HUES6 (cell line): ENCODE data around the gene PCGF2.

Experiments used
- H3K27ac ChIP-seq: 2 replicates; pipeline ENCODE4 v1.7.0; 2013; ENCODE audit warnings: low read depth, mild to moderate bottlenecking, low read length, inconsistent platforms
- H3K27me3 ChIP-seq: 2 replicates; pipeline ENCODE4 v1.6.1; 2013; ENCODE audit warnings: low read length; ENCODE audit not compliant: control insufficient read depth, insufficient read depth
- H3K36me3 ChIP-seq: 2 replicates; pipeline ENCODE4 v1.6.1; 2013; ENCODE audit warnings: low read length; ENCODE audit not compliant: control insufficient read depth, insufficient read depth
- H3K4me1 ChIP-seq: 2 replicates; pipeline ENCODE4 v1.6.1; 2013; ENCODE audit warnings: low read length; ENCODE audit not compliant: control insufficient read depth, insufficient read depth
- H3K4me3 ChIP-seq: 2 replicates; pipeline ENCODE4 v1.5.1; 2013; ENCODE audit warnings: low read depth, low read length
- H3K9ac ChIP-seq: one replicate; pipeline ENCODE4 v1.6.1; 2013; ENCODE audit warnings: mild to moderate bottlenecking, low read length
- H3K9me3 ChIP-seq: 2 replicates; pipeline ENCODE4 v1.6.1; 2013; ENCODE audit warnings: low read depth, low read length; ENCODE audit not compliant: control insufficient read depth, insufficient read depth

The PCGF2 gene

DNA sequence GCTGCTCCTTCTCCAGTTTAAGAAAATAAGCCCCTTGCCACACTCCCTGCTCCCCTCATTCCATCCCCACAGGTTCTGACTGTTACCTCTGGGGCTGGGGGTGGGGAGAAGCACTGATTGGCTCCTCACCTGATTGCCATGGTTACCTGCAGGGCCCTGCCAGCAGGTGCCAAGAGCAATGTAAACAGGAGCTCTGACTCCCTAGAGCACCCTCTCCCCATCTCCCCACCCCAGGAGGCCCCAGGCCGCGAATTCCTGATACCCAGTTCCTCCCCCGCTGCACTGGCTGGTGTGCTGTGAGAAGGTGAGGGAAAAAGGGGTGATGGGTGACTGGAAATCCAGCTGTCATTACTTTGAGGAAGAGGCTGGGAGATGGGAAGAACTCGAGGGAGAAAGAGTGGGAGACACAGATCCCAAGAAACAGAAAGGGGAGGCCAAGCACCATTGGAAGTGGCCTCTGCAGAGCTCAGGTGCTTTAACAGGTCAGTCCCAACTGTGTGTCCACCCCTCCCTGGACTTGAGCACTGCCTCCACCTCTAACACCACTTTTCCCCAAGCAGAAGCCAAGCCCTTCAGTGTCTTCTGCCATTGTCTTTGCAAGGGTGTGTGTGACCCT is 4.5 kb downstream of the PCGF2 start:
- no peaks in the 10 kb centered on the region for H3K9me3 ChIP-seq
- peaks cover 41% of the 10 kb centered on the region for H3K4me1 ChIP-seq
- no peaks in the 10 kb centered on the region for H3K27me3 ChIP-seq
- H3K36me3 ChIP-seq = peaks cover 29% of the 10 kb centered on the region
- H3K4me3 ChIP-seq = no peak overlapping the region
- H3K27ac ChIP-seq = no peak overlapping the region
- H3K9ac ChIP-seq = no peak overlapping the region

DNA sequence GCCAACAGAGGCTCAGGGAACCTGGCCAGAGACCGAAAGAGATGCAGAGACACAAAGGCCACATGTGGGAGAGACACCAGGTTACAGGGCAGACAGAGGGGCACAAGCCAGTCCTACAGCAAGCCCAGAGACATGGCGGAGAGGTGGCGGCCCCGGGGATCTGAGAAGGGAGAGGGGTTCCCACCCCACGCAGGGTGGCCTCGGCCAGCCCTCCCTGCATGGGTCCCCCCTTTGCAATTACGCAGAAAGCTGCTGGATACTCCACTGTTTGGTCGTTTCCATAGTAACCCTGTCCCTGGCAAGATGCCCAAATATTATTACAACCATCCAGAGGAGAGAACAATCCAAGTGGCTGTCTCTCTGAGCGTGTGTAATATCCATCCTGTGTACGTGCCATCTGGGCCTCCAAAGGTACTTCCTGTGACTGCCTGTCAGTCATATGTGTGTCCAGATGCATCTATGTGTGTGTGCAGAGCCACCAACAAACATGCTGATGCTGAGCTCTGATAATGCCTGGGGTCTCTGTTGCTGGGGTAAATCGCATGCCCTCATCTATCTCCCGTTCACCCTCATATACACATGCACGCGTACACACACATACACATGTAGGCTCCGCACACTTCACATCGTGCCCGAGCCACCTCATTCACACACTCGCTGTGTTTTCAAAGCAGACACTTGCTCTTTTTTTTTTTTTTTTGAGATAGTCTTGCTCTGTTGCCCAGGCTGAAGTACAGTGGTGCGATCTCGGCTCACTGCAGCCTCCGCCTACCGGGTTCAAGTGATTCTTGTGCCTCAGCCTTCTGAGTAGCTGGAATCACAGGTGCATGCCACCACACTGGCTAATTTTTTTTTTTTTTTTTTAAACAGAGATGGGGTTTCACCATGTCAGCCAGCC is 5.5 kb downstream of the PCGF2 start:
- no peak overlapping the region for H3K27ac ChIP-seq
- H3K9ac ChIP-seq = no peak overlapping the region
- no peaks in the 10 kb centered on the region for H3K27me3 ChIP-seq
- peaks cover 41% of the 10 kb centered on the region for H3K4me1 ChIP-seq
- no peaks in the 10 kb centered on the region for H3K9me3 ChIP-seq
- H3K36me3 ChIP-seq = peaks cover 38% of the 10 kb centered on the region
- H3K4me3 ChIP-seq = no peak overlapping the region

DNA sequence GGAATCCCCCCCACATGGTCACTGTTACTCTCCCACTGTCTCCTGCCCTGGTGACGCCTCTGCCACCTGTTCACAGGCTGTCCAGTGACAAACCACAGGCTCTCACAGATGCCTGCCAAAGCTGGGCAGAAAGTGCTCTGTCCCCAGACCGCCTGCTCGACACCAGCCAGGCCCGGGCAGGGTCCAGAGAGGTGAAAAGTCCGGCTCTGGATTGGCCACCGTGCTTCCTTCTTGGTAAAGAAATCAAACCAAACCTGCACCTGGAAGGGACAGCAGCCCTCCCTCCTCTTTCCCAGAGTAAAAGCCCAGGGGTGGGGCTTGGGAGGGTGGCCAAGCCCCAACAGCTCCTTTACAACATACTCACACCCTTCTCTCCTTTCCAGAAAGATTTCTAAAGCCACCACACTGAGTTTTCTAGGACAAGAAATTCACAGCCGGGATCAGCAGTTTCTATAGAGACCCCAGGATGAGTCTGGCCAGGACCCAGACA is 6.2 kb downstream of the PCGF2 start:
- Histone ChIP-seq H3K4me1 (peaks cover 41% of the 10 kb centered on the region), H3K9ac (no peak overlapping the region), H3K4me3 (no peak overlapping the region), H3K36me3 (peaks cover 43% of the 10 kb centered on the region), H3K9me3 (no peaks in the 10 kb centered on the region), H3K27ac (no peak overlapping the region), H3K27me3 (no peaks in the 10 kb centered on the region)

DNA sequence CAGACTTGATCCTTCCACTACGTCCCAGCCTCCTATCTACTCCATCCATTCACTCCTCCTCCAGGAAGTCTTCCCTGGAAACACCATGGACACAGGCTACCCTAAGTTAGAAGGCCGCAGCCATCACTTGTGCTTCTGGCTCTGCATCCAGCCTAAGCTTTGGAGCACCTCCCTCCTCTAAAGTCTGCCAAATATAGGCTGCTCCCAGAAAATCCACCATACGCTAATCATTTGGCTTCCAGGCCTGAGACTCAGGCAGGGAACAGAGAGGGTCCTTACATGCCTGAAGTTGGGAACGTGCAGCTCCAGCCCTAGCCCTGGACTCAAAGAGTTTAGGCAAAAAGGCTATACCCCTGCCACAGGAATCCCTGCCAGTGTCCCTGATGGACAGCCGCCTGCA is 6.7 kb downstream of the PCGF2 start:
- H3K4me1 ChIP-seq = peaks cover 35% of the 10 kb centered on the region
- no peak overlapping the region for H3K4me3 ChIP-seq
- no peak overlapping the region for H3K9ac ChIP-seq
- H3K9me3 ChIP-seq = no peaks in the 10 kb centered on the region
- H3K36me3 ChIP-seq = peaks cover 47% of the 10 kb centered on the region
- H3K27ac ChIP-seq = no peak overlapping the region
- H3K27me3 ChIP-seq = no peaks in the 10 kb centered on the region

DNA sequence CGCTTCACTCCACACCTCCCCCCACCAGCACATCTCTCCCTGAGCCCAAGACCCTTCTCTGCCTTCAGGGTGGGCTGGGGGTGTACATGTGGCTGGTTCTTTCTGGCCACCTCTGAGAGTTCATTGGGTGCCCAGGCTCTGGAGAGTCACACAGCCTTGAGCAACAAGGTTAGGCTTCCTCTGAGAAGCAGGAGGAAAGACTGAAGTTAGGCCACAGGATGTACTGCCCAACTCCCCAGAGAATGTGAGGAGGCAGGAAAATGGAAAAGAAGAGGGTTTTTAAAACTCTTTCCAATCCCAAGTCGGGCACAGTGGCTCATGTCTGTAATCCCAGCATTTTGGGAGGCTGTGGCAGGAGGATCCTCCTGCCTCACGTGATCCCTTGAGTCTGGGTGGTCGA is 7.3 kb downstream of the PCGF2 start:
- H3K4me3 ChIP-seq = no peak overlapping the region
- H3K27me3 ChIP-seq = no peaks in the 10 kb centered on the region
- no peak overlapping the region for H3K9ac ChIP-seq
- H3K36me3 ChIP-seq = peaks cover 52% of the 10 kb centered on the region
- no peak overlapping the region for H3K27ac ChIP-seq
- H3K4me1 ChIP-seq = peaks cover 29% of the 10 kb centered on the region
- H3K9me3 ChIP-seq = no peaks in the 10 kb centered on the region

DNA sequence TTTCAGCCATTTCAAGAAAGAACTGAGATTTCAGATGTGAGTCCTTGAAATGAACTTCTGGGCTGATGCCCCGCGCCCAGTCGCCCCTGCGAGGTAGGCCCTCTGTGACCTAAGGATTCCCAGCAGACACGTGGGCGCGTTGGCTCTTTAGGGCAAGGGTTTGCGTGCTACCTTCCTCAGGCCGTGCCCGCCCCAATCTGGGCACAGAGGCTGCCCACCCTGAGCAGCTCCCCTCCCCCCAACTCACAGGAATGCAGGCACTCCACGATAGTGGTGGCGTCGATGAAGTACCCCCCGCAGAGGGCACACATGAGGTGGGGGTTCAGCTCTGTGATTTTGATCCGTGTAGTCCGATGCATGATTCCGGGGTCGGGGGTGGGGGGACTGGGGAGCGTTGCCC is 8.1 kb downstream of the PCGF2 start:
- H3K27ac ChIP-seq = no peak overlapping the region
- no peak overlapping the region for H3K4me3 ChIP-seq
- no peaks in the 10 kb centered on the region for H3K27me3 ChIP-seq
- H3K9me3 ChIP-seq = no peaks in the 10 kb centered on the region
- H3K9ac ChIP-seq = no peak overlapping the region
- peaks cover 59% of the 10 kb centered on the region for H3K36me3 ChIP-seq
- H3K4me1 ChIP-seq = peaks cover 23% of the 10 kb centered on the region

- peaks cover 19% of the 10 kb centered on the region for H3K4me1 ChIP-seq
- no peak overlapping the region for H3K4me3 ChIP-seq
- H3K9ac ChIP-seq = no peak overlapping the region
- no peaks in the 10 kb centered on the region for H3K9me3 ChIP-seq
- no peaks in the 10 kb centered on the region for H3K27me3 ChIP-seq
- H3K27ac ChIP-seq = no peak overlapping the region
- peaks cover 63% of the 10 kb centered on the region for H3K36me3 ChIP-seq
Observed at GRCh38 chr17:38739305-38739704, 8.8 kb downstream of the PCGF2 start.

DNA sequence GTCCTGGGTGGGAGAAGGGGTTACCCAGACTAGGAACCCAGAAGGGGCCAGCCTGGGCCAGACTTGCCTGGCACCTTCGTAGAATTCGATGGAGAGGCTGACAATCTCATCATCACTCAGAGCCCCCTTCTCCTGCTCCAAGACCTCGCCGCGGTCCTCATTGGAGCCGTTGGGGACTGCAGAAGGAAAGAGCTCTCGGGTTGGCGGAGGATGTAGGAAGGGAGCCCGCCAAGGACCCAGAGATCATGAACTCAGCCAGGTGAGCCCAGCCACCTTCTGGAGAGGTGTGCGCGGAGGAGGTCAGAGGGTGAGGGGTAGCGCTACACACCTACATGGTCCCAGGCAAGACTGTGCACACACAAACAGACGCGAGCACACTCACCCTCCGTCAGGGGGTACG is 9.4 kb downstream of the PCGF2 start:
- H3K4me1 ChIP-seq = peaks cover 14% of the 10 kb centered on the region

DNA sequence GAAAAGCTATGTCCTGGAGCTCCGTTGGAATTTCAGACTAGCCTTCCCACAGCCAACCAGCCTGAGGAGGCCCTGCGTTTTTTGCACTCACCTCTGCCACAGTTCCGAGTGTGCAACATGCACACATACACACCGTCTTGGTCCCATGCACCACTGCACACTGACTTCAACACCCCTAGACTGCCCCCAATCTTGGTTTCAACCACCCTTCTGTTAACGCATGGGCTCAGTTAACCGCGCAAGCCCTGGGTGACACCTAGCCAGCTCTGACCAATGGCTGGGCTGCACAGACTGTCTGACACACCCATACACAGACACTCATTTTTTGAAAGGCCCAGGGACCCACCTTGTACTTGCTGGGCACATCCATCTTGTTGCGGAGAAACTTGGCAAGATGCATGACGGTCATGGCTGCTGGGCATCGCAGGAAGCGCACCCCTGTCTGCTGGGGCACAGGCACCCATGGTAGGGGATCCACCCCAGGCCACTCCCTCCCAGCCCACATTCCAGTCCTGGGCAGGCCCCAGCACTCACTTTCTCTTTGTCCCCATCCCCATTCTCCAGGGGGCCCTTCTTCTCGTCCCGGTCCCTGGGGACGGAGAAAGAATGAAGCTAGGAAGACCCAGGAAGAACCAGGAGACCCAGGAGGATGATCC is 10.0 kb downstream of the PCGF2 start:
- Histone ChIP-seq H3K27ac (no peak overlapping the region), H3K27me3 (no peaks in the 10 kb centered on the region), H3K4me3 (no peak overlapping the region), H3K36me3 (peaks cover 75% of the 10 kb centered on the region), H3K9ac (no peak overlapping the region), H3K4me1 (peaks cover 9% of the 10 kb centered on the region), H3K9me3 (no peaks in the 10 kb centered on the region)

More for the DNA sequence above, 9.4 kb downstream of the PCGF2 start:
- no peaks in the 10 kb centered on the region for H3K27me3 ChIP-seq
- no peak overlapping the region for H3K9ac ChIP-seq
- H3K36me3 ChIP-seq = peaks cover 70% of the 10 kb centered on the region
- no peak overlapping the region for H3K27ac ChIP-seq
- H3K9me3 ChIP-seq = no peaks in the 10 kb centered on the region
- no peak overlapping the region for H3K4me3 ChIP-seq

DNA sequence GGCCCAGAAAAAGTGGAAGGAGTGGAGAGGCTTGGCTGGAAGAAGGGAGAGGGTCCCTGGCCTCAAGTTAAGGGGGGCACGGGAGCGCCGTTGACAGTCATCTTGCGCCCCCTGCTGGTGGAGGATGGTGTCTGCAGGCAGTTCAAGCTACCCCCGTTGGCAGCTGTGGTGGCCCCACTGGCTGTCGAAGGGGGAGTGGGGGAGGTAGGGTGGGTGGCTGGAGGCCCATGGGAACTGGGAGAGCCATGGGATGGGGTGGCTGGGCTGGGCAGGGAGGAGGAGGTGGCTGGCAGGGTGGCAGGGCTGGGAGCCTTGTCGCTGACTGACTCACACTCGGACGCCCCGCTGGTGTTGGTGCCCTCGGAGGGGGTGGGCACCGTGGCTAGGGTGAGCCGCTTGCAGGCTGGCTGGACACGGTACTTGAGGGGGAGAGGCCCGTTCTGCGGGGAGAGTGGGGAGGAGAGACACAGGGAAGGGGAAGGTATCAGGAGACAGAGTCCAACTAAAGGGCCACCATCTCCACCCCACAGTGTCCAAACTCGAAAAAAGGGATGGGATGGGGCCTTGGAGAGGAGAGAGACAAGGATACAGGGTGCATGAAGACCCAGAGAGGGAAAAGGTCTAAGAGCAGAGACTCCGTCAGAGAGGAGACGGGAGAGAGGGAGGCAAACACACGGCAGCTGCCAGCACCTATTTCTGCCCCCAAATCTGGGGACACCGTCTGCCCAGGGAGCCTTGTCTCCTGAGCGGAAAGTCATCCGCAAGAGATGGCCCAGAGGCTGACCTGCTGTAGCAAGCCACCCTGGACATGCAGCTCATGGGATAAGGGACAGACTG is 12.8 kb downstream of the PCGF2 start:
- Histone ChIP-seq H3K9ac (no peak overlapping the region), H3K27me3 (no peaks in the 10 kb centered on the region), H3K4me3 (no peak overlapping the region), H3K27ac (no peak overlapping the region), H3K9me3 (no peaks in the 10 kb centered on the region), H3K36me3 (peaks cover 71% of the 10 kb centered on the region), H3K4me1 (peaks cover 14% of the 10 kb centered on the region)
